SU-DHL-6 (cell line): ENCODE measurements around the gene OXCT1.

Experiments
- EZH2phosphoT487 ChIP-seq: fragments of 200-600 bp; sonication (generic), shearing (Covaris generic); conservative IDR thresholded peaks from 2 replicates; pipeline ENCODE4 v1.6.1; 2018; ENCODE audit warnings: mild to moderate bottlenecking, antibody characterized with exemption, low read length, moderate library complexity, mixed read lengths
- TF ChIP-seq, protein P1 (sequence below): fragments of 200-600 bp; sonication (generic); IDR thresholded peaks from one replicate; pipeline ENCODE4 v1.5.1; 2017; ENCODE audit warnings: antibody characterized with exemption, mild to moderate bottlenecking, low read length, moderate library complexity; ENCODE audit not compliant: insufficient read depth, poor library complexity, severe bottlenecking

GRCh38 chr5:41848983-41849382 is 21.2 kb downstream of the OXCT1 start:
- TF ChIP-seq, protein P1, sequence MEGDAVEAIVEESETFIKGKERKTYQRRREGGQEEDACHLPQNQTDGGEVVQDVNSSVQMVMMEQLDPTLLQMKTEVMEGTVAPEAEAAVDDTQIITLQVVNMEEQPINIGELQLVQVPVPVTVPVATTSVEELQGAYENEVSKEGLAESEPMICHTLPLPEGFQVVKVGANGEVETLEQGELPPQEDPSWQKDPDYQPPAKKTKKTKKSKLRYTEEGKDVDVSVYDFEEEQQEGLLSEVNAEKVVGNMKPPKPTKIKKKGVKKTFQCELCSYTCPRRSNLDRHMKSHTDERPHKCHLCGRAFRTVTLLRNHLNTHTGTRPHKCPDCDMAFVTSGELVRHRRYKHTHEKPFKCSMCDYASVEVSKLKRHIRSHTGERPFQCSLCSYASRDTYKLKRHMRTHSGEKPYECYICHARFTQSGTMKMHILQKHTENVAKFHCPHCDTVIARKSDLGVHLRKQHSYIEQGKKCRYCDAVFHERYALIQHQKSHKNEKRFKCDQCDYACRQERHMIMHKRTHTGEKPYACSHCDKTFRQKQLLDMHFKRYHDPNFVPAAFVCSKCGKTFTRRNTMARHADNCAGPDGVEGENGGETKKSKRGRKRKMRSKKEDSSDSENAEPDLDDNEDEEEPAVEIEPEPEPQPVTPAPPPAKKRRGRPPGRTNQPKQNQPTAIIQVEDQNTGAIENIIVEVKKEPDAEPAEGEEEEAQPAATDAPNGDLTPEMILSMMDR: no peak
- no peak for TF ChIP-seq EZH2phosphoT487
